AG08395 (cell line): ENCODE results near the gene OSBPL7.

Source experiments
- DNase-seq: peaks from one replicate; pipeline ENCODE4 v3.0.0; 2012; ENCODE audit warnings: mixed read lengths, low spot score

Gene OSBPL7

GRCh38 chr17:47847341-47848197 lies 26.0 kb upstream of the OSBPL7 start:
- DNase-seq = no peak

- no peak for DNase-seq
Measured at GRCh38 chr17:47846716-47847340, 25.2 kb upstream of the OSBPL7 start.

- DNase-seq = no peak
Measured at GRCh38 chr17:47845716-47846075, 24.1 kb upstream of the OSBPL7 start.

GRCh38 chr17:47844814-47845715 lies 23.5 kb upstream of the OSBPL7 start:
- DNase-seq = peak; percentile 50

GRCh38 chr17:47844227-47844626 lies 22.6 kb upstream of the OSBPL7 start:
- DNase-seq = no peak

GRCh38 chr17:47843391-47843730 lies 21.8 kb upstream of the OSBPL7 start:
- no peak for DNase-seq

GRCh38 chr17:47841488-47842291 lies 20.1 kb upstream of the OSBPL7 start:
- DNase-seq = no peak

GRCh38 chr17:47840742-47841487 lies 19.3 kb upstream of the OSBPL7 start, which contains the start of gene SCRN2:
TSS of gene SCRN2 (minus strand) at chr17:47841273. CDS start at chr17:47840843, 430 bp downstream.
- DNase-seq = peak; percentile 91

- DNase-seq = no peak
Measured at GRCh38 chr17:47840001-47840741, 18.6 kb upstream of the OSBPL7 start.

GRCh38 chr17:47839071-47839470 lies 17.5 kb upstream of the OSBPL7 start:
- DNase-seq = no peak

- DNase-seq = no peak
Measured at GRCh38 chr17:47838636-47839035, 17.0 kb upstream of the OSBPL7 start.

GRCh38 chr17:47837401-47838039 lies 15.9 kb upstream of the OSBPL7 start:
- DNase-seq = no peak

- no peak for DNase-seq
Measured at GRCh38 chr17:47836601-47837000, 15.0 kb upstream of the OSBPL7 start.

- DNase-seq = no peak
Measured at GRCh38 chr17:47834756-47835155, 13.2 kb upstream of the OSBPL7 start.

- DNase-seq = no peak
Measured at GRCh38 chr17:47831934-47832327, 10.3 kb upstream of the OSBPL7 start.

GRCh38 chr17:47831003-47831933 lies 9.7 kb upstream of the OSBPL7 start, which contains the start of the genes LRRC46 and MRPL10:
TSS of gene LRRC46 (plus strand) at chr17:47831670. CDS start at chr17:47831990, 320 bp downstream.
TSS of gene MRPL10 (minus strand) at chr17:47831541. CDS start at chr17:47831511, 30 bp downstream.
- DNase-seq = peak; percentile 100

- DNase-seq = no peak
Measured at GRCh38 chr17:47830396-47831002, 8.9 kb upstream of the OSBPL7 start.

GRCh38 chr17:47829870-47830269 lies 8.3 kb upstream of the OSBPL7 start:
- DNase-seq = no peak
